HG02642 (cell line): ENCODE results near the gene ZG16B.

ENCODE experiments used
- ATAC-seq: cut with Tn5 transposase; IDR thresholded peaks from one replicate; pipeline ENCODE4 v1.9.1; 2021; ENCODE audit warnings: mild to moderate bottlenecking; ENCODE audit not compliant: unreplicated experiment, poor library complexity

ZG16B gene

DNA sequence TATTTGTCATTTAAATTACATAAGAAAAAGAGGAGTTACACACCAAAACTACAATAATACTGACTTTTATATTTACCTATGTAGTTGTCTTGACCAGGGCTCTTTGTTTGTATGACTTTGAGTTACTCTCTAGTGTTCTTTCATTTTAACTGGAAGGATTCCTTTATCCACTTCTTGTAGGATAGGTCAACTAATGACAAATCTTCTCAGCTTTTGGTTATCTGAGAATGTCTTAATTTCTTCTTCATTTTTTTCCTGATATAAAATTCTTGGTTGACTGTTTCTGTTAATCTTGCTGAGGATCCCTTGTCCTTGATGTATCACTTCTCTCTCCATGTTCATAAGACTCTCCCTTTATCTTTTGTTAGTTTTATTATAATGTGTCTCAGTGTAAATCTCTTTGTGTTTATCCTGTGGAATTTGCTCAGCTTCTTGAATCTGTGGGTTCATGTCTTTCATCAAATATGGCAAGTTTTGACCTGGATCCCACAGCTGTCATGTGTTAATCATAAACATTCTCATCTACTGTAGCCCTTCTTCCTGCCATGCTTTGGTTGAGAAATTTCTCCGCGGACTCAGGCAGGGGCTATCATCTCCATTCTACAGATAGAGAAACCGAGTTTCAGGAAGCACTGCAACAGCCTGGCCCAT is 26.4 kb upstream of the ZG16B start:
- no peak for ATAC-seq

DNA sequence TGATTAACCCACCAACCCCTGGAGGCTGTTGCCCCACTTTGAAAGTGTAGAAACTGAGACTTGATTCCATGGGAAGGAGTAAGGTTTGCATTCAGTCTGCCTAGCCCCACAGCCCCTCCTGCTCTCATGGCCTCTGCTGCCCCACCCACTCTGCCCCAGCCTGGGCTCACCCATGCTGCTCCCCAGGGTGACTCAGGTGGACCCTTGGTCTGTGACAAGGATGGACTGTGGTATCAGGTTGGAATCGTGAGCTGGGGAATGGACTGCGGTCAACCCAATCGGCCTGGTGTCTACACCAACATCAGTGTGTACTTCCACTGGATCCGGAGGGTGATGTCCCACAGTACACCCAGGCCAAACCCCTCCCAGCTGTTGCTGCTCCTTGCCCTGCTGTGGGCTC is 25.4 kb upstream of the ZG16B start:
- ATAC-seq: no peak

DNA sequence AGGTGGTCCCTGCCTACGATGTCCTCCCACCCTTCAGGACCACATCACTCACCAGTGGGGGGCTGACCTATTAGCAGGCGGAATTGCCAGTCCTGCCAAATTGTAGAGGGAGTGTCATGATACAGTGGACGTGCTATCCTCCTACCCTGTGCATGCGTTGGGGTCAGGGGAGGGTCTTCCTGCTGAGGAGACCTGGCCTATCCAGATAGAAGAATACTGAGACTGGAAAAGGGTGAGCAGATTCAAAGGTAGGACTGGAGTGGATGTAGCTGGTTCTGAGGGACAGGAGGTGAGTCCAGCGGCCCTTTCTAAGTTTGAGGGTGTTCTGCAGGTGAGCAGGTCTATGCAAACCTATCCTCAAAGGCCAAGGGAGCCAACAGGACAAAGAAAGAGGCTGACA is 23.8 kb upstream of the ZG16B start:
- ATAC-seq: no peak

DNA sequence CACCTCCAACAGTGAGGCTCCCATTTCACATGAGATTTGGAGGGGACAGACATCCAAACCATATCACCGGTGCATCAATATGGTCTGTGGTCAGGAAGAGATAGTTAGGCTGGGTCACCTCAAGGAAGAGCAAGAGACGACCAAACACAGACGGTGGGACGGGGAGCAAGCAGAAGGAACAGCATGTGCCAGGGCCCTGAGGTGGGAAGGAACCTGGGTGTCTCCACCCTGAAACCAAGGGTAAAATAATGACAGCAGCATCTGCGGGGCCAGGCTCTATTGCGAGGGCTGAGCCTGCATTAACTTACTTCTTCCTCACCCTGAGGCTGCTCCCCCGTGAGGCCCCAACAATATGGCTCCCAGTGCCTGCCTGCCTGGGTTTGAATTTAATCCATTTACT is 21.9 kb upstream of the ZG16B start:
- ATAC-seq: no peak

DNA sequence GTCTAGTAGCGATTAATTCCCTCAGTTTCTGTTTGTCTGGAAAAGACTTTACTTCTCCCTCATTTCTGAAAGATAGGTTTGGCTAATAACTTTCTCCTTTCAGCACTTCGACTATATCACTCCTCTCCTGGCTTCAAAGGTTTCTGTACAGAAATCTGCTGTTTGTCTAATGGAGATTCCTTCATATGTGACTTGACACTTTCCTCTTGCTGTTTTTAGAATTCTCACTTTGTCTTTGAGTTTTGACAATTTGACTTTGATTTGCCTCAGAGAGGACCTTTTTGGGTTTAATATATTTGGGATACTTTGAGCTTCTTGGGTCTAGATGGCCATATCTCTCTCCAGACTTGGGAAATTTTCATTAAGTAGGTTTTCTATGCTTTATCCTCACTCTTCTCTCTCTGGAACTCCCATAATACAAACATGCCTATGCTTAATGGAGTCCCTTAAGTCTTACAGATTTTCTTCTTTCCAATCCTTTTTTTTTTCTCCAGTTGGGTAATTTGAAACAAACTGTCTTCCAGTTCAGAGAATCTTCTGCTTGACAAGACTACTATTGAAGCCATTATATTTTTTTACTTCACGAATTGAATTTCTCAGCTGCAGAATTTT is 20.8 kb upstream of the ZG16B start:
- no peak for ATAC-seq

DNA sequence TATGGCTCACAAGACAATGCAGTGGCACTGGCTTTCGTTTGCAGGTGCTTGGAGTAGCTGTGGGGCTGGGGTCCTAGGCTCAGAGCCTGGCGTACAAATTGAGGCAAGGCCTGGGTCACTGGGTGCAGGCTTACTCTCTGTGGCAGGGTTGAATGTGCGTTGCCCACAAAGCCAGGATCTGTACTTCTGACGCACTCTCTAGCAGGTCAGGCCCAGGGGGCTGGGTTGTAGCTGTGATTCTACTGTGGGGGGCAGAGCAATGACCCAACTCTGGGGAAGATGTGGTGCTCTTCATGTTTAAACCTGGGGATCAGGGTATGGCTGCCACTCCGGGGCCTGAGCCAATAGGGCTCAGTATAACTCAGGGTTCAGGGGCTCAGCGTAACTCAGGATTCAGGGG is 19.5 kb upstream of the ZG16B start:
- ATAC-seq: no peak

DNA sequence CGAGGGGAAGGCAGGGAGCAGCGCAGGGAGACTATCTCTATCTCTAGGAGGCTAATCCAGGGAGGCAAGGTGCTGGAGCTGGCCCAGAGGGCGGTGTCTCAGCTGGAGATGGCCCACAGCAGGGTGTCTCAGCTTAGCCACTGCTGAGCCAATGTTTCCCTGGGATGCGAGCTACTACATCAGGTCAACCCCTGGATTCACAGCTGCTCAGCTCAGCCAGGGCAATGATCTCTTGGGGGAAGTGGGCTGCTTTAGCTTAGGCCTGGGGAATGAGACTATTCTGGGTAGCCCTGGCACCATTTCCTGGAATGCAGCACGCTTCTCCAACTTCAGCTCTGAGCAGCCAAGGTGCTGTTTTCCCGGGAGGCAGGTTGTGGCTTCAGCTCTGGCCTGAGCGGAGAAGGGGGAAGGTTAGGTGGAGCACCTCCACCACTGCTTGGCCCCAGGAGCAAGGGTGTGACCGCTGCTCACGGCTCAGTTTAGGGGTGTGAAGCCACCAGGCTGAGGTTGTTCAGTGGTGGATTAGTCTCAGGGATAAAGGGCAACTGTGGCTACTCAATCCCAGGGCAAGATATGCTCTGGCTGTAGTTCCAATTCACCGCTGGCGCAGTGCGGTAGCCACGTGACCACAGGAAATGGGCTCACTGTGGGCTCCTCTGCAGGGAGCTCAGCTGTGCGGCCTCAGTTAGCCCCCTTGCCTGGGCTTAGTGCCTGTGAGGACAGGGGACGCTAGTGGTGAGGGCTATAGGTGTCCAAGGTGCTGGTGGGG is 18.2 kb upstream of the ZG16B start:
- no peak for ATAC-seq

DNA sequence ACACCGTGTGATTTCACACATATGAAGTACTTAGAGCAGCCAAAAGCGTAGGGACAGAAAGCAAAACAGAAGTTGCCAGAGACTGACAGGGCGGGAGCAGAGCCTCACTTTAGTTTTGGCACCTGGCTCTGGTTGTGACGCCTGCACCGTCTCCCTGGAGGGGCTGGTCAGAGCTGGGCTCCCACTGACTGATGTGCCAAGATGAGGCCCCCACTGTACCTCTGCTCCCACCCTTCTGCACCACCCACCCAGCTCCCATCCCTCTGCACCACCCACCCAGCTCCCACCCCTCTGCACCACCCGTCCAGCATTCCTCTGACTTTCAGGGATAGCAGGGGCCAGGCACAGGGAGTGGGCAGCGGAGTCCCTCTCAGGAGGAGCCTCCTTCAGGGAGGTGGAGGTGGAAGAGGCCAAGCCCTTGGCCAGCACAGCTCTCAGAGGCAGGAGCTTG is 16.3 kb upstream of the ZG16B start:
- ATAC-seq: no peak

DNA sequence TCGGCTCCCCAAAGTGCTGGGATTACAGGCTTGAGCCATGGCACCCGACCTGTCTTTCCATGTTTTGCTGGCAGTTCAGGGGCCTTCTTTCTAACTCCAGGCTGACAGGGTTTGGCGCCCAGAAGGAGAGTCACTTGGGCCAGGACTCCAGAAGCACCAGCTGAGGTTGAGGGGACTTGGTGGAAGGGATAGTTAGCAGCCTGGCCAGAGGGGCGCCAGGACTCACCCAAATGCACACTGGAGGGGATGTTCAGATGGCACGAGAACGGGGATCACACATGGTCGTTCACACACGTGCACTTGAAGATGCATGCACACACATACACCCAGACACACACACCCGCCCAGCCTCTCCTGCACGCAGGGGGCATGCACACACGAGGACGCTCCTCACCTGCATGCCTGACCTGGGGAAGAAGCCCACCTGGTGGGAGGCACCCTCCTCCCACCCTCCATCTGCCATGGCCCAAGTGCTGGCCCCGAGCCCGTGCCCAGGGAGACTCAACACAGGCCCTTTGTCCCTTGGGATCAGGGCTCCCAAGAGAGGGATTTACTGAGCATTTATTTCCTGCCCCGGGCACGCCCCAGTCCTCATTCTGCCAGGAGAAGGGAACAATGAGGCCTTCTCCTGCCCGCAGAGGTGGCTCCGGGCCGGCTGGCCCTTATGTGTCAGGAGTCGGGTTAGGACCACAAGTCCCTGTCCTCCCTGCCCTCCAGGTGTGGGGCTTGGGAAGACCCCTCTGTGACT is 15.4 kb upstream of the ZG16B start:
- ATAC-seq: no peak

DNA sequence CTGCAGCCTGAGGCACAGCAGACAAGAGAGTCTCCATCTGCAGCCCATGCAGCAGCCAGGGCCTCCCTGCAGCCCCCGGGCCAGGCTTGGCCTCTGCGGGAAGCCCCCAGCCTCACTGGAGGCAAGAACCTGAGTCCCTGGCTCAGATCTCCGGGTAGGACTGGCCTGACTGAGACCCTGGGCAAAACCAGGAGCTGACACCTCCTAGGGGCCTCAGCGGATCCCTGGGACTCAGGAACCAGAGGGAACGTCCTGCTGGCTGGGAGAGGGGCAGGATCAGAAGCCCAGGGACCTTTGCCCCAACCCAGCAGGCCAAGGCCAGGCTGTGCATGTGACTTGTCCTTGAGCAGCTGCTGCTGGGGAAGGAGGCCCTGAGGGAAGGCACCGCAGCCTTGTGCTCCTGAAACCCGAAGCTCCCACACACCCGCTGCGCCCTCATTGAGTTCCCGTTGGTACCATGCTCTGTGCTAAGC is 14.8 kb upstream of the ZG16B start:
- ATAC-seq: no peak

DNA sequence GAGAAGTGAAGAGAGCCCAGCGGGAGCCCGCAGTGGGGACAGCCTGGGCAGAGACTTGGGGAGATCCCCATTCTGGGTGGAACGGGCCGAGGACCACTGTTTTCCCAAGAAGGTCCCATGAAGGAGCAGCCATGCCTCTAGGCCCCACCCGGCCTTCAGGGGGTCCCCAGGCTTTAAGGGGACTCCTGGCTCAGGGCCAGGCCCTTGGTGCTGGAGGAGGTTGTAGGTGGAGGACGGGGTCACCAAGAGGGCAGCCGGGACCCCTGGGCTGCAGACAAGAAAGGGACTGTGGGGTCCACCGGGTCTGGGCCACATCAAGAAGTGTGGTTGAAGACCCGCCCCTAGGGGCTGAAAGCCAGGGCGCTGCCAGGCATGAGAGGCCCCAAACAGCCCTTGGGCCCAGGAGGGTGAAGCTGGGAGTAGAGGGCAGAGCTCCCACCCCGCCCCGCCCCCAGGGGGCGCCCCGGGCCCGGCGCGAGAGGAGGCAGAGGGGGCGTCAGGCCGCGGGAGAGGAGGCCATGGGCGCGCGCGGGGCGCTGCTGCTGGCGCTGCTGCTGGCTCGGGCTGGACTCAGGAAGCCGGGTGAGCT is 13.3 kb upstream of the ZG16B start, which contains the start of gene PRSS21:
Gene PRSS21, plus strand, starts transcription at position 487 of the 589 bp plus-strand sequence. Its CDS starts 32 bp downstream, at position 519.
- no peak for ATAC-seq

DNA sequence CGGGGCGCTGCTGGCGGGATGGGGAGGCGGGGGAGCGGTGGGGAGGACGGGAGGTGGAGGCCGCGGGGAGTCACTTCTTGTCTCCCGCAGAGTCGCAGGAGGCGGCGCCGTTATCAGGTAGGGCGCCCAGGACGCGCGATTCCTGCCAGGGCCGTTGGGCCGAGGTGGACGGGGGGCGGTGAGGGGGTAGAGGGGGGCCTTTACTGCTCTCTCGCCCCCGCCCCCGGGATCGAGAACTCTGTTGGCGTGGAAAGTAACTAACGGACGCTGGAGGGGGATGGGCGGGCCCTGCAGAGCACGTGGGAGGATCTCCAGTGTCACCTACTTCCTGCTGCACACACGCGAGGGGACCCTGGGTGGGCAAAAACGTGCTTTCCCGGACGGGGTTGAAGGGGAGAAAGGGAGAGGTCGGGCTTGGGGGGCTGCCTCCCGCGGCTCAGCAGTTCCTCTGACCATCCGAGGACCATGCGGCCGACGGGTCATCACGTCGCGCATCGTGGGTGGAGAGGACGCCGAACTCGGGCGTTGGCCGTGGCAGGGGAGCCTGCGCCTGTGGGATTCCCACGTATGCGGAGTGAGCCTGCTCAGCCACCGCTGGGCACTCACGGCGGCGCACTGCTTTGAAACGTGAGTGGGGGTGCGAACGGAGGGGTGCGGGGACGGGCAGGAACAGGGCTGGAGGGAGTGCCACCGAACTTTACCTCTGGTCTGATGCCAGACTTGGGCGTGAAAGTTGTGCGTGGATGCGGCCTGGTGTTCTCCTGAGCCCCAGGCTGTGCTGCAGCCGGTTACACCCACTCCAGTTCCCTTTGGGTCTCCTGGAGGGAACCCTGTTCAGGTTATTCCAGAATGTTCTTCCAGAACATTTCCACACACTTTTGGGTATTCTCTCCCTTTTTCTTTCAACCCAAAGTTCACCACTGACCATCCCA is 12.5 kb upstream of the ZG16B start:
- no peak for ATAC-seq

DNA sequence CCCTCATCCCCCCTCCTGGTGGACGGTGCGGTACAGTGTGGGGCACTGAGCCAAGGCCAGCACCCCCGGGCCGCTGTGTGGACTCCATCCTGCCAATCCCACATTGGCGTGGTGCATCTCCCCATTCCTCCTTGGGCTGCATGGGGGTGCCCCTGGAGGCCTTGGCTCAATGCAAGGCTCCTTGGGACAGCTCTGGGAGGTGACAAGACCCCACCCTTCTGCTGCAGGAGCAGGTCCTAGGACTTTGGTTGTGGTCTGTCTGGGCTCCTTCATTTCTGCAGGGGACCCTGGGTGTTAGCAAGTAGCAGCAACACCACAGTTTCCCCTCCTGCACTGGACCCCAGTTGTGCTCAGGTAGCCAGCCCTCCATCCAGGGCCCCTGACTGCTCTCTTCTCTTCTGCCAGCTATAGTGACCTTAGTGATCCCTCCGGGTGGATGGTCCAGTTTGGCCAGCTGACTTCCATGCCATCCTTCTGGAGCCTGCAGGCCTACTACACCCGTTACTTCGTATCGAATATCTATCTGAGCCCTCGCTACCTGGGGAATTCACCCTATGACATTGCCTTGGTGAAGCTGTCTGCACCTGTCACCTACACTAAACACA is 11.7 kb upstream of the ZG16B start:
- ATAC-seq: no peak

DNA sequence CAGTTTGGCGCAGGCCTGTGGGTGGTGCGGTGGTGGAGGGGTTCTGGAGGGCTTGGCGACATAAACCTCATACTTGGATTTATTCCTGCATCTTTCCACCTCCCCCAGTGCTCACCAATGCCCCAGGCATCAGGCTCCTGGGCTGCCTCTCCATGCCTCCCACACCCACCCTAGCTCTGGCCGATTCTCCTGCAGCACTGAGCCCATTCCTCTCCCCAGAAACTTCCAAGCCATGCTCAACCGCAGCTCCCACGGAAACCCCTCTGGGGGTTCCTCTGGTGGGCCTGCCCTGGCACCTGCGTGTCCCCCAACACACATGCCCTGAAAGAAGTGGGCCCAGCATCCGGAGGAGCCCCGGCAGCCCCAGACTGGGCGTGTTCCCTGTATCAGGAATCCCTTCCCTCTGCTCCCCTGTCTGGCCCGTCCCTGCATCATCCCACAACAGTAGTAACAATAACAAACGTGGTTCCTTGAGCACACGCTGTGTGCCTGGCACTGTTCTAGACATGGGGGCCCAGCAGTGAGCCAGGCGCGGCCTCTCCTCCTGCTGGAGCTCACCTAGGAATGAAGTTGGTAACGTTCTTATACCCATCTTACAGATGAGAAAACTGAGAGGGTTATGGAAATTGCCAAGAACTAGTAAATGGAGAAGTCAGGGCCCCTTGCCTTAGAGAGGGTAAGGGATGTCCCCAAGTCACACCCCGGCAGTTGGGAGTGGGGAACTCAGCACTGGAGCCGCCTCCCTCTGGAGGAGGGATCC is 10.7 kb upstream of the ZG16B start:
- ATAC-seq: no peak

DNA sequence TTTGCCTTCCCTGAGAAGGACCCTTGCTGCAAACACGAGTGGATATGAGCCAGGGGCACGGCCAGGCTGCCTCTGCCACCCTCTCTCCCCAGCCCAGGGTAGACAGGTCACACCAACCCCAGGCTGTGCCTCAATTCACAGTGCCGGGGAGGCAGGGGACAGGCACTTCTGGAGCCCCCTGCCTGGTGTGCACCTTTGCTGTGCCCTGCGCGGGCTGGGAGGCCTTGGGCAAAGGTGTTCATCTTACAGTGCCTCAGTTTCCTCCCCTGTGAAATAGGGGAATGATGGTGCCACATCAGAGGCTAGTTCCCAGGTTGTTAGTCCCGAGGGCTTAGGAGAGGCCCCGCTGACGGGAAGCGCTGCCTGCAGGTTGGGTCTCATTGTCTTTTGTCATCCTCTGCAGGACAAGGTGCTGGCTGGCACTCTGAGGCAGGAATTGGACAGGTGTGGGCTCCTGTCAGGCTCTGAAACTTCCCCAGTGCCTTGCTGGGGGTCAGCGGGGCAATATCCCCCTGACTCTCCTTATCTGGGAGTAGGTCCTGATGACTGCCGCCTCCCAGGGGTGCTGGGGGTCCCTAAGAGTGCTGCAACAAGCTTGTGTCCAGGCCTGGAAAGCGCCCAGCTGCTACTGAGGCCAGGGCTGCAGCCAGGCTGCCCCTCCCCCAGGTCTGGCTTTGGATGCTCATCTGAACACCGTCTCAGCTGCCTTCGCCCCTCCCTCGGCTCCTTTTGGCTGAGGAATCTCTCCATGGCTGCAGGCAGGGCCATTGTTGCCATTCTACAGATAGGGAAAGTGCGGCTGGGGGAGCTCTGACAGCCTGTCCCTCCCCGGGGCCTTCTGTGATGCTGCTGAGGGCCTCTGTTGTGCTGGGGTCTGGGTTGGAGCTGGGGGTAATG is 9.9 kb upstream of the ZG16B start:
- ATAC-seq: no peak

DNA sequence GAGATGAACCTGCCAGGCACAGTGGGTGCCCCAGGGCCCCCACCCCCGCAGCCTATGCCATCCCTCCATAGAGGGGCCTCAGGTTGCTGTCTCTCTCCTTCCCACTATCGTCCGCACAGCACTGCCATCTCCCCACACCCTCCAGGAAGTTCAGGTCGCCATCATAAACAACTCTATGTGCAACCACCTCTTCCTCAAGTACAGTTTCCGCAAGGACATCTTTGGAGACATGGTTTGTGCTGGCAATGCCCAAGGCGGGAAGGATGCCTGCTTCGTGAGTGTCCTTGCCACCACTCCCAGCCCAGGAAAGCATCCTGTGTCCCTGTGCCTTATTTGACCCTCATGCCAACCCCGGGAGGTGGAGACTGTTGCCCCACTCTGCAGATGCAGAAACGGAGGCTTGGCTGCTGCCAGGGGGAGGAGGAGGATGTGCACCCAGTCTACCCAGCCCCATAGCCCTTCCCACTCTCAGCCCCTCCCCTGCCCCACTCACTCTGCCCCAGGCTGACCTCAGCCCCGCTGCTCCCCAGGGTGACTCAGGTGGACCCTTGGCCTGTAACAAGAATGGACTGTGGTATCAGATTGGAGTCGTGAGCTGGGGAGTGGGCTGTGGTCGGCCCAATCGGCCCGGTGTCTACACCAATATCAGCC is 9.1 kb upstream of the ZG16B start:
- ATAC-seq: no peak
